NCI-H2196 treated with DMSO at 0.1 percent for 48 hours (cell line): Measurements from ENCODE around the gene FAIM.
"Not testable (repeated sequence)": the region's sequence is repeated elsewhere in the genome, so short reads cannot be mapped to it uniquely, and the experiment has no call there.

Experiments
- DNase-seq: peaks from one replicate; lab custom pipeline; 2025; ENCODE audit not compliant: unreplicated experiment; lab: John Stamatoyannopoulos, UW

Gene FAIM, protein sequence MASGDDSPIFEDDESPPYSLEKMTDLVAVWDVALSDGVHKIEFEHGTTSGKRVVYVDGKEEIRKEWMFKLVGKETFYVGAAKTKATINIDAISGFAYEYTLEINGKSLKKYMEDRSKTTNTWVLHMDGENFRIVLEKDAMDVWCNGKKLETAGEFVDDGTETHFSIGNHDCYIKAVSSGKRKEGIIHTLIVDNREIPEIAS

DNA sequence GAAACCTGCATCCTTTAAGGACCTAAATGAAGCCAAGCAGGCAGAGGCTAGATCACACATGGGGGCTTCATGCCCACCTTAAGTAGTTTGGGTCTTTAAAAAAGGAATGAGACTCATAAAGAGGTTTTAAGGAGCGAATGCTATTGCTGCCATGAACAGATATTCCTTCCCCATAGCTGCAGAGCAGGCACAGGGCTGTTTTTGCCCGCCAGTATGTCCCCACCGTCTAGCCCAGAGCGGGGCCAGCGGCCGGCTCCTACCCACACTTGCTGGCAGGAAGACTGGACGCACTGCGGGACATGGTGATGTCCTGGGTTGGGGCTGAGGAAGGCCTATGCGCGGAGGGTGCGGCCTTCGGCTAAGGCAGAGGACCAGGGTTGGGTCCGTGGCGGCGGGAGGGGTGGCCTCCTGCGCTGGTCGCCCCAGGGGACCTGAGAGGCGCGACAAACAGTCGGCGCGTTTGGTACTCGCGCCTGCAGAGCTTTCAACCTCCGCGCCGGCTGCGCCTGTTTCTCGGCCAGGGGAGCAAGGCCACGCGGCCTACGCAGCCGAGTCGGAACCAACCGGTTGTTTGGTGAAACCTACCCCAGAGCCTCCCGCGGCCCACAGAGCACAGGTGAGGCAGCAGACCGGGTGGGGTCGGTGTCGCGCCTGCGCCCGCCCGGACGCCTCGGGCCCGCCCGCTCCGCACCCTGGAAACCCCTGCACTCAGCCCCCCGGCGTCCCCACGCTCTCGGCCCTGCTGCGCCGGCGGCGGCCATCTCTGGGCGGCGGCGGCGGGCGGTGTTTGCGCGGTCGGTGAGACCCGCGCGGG is at the start of gene FAIM:
FAIM (plus strand) TSS at position 450 of the 814 bp plus-strand sequence. CDS start 10,956 bp downstream, outside the sequence.
- peak; percentile 42 for DNase-seq

DNA sequence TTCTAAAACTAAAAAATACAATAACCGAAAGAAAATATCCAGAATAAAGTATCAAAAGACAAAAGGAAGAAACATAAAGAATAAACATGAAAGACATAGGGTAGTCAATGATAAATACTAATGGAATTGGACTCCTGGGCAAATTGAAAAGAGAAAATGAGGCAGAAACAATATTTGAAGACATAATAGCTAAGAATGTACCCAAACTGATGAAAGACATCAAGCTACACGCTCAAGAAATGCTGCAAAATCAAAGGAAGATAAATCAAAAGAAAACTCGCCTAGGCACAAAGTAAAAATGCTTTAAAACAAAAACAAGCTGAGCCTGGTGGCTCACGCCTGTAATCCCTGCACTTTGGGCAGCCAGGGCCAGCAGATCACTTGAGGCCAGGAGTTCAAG is 49.4 kb upstream of the FAIM start:
- no peak for DNase-seq

DNA sequence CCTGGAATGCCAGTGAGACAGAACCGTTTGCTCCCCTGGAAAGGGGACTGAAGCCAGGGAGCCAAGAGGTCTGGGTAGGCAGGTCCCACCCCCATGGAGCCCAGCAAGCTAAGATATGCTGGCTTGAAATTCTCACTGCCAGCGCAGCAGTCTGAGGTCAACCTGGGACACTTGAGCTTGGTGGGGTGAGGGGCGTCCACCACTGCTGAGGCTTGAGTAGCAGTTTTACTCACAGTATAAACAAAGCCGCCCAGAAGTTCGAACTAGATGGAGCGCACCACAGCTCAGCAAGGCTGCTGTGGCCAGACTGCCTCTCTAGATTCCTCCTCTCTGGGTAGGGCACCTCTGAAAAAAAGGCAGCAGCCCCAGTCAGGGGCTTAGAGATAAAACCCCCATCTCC is 48.1 kb upstream of the FAIM start:
- no peak for DNase-seq

DNA sequence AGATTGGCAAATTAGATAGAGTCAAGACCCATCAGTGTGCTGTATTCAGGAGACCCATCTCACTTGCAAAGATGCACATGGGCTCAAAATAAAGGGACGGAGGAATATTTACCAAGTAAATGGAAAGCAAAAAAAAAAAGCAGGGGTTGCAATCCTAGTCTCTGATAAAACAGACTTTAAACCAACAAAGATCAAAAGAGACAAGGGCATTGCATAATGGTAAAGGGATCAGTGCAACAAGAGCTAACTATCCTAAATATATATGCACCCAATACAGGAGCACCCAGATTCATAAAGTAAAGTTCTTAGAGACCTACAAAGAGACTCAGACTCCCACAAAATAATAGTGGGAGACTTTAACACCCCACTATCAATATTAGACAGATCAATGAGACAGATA is 45.7 kb upstream of the FAIM start:
- DNase-seq = not testable (repeated sequence)

DNA sequence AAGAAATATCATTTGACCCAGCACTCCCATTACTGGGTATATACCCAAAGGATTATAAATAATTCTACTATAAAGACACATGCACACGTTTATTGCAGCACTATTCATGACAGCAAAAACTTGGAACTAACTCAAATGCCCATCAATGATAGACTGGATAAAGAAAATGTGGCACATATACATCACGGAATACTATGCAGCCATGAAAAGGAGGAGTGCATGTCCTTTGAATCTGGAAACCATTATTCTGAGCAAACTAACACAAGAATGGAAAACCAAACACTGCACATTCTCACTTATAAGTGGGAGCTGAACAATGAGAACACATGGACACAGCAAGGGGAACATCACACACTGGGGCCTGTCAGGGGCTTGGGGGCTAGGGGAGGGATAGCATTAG is 42.3 kb upstream of the FAIM start:
- not testable (repeated sequence) for DNase-seq

DNA sequence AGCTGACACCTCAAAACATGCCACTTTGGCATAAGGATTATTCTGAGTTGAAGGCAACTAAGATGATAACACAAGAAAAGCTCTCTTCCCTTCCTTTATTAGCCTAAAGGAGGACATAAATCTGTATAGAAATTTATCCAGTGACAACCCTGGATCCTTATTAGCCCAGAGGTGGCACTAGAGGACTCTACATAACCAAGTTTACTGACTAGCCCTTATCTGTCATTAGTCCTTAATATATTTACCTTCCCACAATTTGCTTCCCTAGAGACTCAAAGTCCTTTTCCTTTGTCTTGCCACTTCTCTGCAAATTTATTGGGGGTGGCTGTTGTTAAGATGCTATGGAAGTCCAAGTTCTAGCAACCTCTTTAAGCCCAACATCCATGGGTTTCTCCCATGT is 41.2 kb upstream of the FAIM start:
- no peak for DNase-seq

DNA sequence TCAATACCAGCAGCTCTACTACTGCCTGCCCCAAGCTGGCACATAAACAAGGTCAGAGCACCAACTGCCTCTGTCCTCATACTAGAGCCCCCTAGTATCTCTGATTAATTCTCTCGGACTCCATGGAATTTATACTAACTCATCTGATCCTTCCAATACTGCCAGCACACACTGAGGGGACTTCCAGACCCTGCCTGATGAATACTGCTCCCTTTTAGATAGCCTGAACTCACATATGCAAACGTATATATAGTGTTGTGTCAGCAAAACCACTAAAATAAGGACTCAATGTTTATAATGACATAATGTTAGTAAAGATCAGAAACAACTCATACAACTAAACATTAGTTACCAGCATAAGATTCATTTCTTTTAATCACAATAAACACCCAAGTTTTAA is 39.5 kb upstream of the FAIM start:
- DNase-seq = no peak

DNA sequence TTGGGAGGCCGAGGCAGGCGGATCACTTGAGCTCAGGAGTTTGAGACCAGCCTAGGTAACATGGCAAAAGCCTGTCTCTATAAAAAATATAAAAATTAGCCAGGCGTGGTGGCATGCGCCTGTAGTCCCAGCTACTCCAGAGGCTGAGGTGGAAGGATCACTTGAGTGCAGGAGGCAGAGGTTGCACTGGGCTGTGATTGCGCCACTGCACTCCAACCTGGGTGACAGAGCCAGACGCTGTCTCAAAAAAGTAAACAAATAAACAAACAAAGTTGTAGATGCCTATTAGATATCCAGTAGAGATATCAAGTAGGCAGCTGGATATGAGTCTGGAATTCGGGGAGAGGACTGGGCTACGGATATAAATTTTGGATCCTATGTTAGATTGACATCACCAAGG is 38.9 kb upstream of the FAIM start:
- DNase-seq = not testable (repeated sequence)

DNA sequence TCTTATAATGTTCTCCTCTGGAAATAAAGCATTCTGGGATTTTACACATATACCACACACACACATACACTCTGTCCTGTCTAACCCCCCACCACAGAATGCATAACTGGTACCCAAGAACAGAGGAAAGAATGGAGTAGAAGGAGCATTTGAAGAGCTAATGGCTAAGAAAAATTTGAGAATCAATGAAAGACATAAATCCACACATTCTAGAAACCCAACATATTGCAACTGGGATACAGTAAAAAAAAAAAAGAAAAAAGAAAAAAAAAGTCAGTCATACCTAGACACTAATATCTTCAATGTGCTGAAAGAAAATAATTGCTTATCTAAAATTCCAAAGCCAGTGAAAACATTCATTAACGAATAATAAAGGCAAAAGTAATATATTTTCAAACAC is 35.4 kb upstream of the FAIM start:
- DNase-seq = no peak

DNA sequence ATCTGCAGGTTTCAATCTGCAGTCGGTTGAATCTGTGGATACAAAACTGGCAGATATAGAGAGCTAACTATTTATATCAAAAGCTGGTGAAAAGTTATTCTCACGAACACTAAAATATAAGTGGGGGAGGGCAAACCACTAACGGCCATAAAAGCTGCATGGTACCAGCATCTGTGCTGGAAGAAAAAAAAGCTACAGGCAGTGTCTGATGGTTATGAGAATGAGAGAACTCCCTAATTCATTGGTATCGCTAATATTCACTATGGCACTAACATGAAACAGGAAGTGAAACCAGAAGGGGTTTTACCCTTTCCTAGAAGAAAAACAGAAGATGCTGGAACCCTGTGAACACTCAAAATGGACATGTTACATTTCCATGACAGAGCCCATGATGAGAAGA is 30.4 kb upstream of the FAIM start:
- DNase-seq = no peak

DNA sequence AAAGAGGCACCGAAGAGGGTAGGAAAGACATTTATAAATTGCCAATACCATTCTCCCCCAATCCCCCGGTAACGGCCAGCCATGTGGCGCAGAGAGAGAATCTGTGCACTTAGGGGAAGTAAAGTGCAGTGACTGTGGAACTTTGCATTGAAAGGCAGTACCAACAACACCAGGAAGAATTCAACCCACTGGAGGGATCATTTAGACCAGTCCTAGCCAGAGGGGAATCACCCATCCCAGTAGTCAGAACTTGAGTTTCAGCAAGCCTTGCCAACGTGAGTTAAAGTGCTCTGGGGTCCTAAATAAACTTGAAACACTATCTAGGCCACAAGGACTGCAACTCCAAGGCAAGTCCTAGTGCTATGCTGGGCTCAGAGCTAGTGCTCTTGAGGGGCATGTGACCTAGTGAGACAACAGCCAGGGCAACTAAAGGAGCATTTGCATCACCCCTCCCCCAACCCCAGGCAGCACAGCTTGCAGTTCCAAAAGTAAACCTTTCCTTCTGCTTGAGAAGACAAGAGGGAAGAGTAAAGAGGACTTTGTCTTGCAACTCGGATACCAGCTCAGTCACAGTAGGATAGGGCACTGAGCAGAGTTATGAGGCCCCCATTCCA is 29.5 kb upstream of the FAIM start:
- DNase-seq = no peak

DNA sequence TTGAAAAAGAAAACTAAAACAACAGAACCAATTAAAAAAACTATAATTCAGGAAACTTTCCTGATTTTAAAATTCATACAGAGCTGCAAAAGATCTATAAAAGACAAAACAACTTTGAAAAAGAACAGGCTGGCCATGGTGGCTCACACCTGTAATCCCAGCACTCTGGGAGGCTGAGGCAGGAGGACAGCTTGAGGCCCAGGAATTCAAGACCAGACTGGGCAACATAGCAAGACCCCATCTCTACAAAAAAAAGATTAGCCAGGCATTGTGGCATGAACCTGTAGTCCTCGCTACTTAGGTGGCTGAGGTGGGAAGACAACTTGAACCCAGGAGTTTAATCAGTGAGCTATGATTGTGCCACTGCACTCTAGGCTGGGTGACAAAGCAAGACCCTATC is 21.2 kb upstream of the FAIM start:
- DNase-seq = no peak

DNA sequence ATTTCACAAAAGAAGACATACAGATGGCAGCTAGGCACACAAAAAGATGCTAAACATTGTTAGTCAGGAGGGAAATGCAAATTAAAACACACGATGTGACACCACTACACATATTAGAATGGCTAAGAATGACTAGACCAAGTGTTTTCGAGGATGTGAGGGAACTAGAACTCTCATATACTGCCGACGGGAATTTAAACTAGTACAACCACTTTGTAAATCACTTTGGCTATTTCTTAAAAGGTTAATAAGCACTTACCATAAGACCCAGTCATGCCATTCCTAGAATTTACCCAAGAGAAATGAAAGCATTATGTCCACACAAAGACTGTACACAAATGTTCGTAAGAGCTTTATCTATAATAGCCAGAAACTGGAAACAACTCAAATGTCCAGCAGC is 20.1 kb upstream of the FAIM start:
- no peak for DNase-seq

DNA sequence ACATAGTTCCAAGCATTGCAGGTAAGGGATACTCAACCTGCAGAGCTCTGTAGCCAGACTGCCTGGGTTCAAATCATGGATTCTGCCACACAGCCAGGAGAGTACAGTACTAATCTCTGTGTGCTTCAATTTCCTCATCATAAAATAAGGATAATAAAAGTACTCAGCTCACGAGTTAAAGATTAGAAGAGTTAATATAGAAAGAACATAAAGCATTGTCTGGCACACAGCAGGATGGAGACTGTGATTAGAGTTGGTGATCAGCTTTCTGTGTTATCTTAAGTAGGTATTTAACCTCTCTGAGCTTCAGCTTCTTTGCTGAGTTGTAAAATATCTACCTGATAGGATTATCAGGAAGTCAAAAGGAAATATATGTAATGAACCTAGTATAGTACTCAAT is 17.2 kb upstream of the FAIM start:
- no peak for DNase-seq

DNA sequence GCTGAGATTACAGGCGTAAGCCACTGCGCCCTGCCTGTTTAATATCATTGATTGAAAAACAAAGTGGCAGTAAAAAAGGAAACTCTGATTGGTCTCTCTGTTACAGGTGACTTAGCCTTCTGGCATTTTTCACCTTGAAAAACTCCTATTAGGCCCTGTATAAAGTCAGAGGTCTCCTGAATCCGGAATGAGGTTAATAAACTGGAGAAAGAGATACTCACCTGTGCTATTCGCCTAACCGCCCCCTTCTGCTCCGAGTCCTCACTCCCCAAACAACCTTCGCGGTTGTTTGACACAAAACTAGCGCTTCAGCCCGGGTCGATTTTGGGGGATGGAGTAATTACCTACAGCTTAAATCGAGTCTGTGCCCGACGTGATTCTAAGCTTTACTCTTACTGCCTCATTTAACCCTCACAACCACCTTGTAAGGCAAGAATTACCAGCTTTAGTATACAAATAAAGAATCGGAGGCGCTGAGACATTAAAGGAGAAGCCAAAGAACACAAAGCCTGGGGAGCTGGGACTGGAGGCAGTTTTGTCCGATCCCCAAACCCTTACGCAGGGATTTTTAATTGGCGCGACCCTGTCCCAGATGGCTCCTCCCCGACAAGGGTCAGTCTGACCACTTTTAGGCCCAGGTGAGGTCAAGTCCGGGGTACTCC is 15.0 kb upstream of the FAIM start:
- no peak for DNase-seq

DNA sequence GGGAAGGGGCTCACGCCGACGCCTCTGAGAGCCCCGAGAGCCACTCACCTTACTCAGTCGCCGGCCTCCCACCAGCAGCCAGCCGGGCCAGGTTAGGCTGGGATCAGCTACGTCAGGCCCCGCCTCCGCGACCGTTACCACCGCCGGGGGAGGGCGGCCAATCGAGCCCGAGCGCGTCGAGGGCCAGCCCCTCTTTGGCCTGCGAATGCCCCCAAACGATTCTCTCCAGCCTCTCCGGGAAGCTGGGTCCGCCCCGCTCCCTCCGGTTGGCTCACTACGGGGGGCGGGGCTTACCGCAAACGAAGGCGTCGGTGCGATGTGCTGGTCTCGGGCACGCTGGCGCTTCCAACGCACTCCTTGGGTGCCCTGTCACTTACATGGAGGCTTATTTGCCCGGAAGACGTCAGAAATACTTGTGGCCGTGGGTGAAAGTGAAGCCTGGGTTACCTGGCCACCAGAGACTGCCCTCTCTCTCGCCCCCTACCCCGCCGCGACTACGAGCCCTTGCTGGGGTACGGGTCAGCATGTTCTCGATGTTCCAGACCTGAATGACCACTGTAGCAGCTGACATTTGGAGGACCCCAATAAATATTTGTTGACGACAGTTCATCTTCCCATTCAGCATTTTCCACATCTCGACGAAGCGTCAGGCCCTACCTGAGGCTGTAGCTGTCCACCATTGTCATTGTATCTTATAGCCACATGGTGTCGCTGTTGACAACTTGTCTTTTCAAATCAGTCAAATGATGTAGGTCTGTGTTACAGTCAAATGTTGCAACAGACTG is 14.2 kb upstream of the FAIM start, which contains the start of gene CEP70:
CEP70 (minus strand) TSS at position 111 of the 785 bp plus-strand sequence. CDS start 21,333 bp downstream, outside the sequence.
- no peak for DNase-seq

DNA sequence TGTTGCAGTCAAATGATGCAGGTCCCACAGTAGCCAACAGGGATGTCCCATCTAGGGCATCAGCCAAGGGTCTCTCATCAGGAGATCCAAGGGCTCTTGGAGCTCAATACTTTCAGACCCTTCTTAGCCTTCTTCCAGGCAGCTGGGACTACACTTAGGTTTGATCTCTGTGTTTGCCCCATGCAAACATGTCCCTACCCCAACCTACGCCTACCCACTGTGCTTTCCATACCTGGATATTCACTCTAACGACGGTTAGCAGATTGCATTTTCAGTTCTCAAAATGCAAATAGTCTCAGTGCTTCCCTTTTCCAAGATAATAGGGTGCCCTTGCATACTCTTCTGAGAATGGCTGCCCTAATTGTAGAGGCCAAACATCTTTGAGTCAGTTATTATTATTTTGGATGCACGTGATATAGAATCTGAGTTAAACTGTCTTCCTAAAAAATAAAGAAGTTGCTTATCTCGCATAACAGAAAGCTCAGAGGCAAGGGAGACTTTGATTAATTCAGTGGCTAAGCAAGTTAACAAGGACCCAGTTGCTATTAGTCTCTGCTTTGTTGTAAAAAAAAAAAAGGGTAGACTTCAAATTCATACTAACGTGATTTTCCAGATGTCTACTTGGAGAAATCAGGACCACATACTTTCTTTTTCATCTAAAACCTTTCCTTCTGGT is 13.5 kb upstream of the FAIM start:
- no peak for DNase-seq

DNA sequence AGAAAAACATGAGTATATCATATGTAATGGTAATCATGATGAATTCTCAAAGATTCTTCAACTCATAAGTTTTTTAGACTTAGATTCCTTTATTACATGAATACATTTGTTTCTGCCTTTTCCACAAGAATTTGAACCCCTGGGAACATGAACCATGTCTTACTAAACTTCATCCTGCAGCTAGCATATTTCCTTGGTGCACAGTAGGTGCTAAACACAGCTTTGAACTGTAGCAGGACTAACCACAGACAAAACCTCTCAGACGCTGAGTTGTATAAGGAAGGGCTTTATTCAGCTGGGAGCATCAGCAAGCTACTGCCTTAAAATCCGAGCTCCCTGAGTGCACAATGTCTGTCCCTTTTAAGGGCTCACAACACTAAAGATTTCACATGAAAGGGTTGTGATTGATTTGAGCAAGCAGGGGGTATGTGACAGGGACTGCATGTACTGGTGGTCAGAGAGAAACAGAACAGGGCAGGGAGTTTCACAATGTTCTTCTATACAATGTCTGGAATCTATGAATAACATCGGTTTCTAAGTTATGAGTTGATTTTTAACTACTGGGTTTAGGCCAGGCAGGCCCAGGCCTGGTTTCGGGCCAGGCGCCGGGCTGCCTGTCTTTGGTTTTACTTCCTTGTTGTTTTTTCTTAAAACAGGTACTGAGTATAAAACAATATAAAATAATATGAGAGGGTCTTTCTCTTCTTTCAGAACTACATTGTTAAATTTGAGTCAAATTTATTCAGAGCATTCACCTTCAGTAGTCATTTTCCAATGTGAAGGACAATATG is 11.2 kb upstream of the FAIM start:
- DNase-seq = not testable (repeated sequence)

DNA sequence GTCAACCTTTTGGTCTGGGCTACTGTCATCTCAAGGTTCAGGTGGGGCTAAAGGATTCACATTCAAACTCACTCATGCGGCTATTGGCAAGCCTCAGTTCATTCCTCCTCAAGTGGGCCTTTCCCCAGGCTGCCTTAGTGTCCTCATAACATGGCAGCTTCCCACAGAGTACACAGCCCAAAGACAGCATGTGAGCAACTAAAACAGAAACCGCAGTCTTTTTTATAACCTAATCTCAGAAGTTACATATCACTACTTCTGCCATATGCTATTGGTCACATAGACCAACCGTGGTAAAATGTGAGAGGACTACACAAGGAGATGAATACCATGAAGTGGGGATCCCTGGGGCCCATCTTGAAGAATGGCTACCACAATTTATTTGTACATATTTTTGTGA is 10.0 kb upstream of the FAIM start:
- no peak for DNase-seq
